Activated T-helper 9 cell treated with anti-CD3 and anti-CD28 coated beads, Interleukin-2, amount 50 U/mL, for 16 hours (primary cell): ENCODE results near the gene MYMK.
"Not testable (repeated sequence)": the region's sequence is repeated elsewhere in the genome, so short reads cannot be mapped to it uniquely, and the experiment has no call there.

Experiments
- DNase-seq: peaks from one replicate; pipeline ENCODE4 v3.0.0-alpha.2; 2020; ENCODE audit warnings: low read depth

MYMK gene, protein sequence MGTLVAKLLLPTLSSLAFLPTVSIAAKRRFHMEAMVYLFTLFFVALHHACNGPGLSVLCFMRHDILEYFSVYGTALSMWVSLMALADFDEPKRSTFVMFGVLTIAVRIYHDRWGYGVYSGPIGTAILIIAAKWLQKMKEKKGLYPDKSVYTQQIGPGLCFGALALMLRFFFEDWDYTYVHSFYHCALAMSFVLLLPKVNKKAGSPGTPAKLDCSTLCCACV

GRCh38 chr9:133524679-133525228 is at the start of gene MYMK:
TSS of gene MYMK (minus strand) at chr9:133524959. CDS start at chr9:133524844, 115 bp downstream.
- no peak for DNase-seq

- DNase-seq = no peak
These were observed 49.2 kb upstream of the MYMK start for GRCh38 chr9:133573791-133574515.

- DNase-seq = no peak
These were observed 48.1 kb upstream of the MYMK start for GRCh38 chr9:133572821-133573361.

DNA sequence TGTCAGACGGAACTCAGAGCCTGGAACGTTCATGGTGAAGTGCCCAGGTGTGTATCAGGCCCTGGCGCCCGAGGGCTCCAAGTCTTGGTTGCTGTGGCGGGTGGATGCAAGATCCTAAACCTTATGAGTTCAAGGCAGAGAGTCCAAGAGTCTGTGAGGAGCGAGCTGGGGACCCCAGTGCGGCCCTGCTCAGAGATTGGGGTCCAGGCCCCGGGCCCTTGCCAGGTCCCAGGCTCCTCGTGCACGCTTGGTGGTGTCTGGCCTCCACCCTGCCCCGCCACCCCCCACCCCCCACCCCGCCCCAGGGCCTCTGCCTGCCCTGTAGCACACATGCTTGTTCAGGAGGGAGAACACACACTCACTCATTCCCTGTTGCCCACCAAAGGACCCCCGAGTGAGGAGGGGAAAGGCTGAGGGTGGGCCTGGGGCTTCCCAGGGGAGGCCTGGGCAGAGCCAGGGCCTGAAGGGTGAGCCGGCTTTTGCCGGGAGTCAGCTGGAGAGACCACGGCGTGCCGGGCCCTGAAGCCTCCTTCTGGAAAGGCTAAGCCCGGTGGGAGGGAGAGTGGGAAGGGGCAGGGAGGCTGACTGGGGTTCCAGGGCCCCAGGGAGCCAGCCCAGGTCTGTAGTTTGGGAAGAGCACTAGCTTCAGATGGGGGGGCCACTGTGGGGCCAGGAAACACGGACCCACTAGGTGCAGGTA is 47.3 kb upstream of the MYMK start:
- no peak for DNase-seq

DNA sequence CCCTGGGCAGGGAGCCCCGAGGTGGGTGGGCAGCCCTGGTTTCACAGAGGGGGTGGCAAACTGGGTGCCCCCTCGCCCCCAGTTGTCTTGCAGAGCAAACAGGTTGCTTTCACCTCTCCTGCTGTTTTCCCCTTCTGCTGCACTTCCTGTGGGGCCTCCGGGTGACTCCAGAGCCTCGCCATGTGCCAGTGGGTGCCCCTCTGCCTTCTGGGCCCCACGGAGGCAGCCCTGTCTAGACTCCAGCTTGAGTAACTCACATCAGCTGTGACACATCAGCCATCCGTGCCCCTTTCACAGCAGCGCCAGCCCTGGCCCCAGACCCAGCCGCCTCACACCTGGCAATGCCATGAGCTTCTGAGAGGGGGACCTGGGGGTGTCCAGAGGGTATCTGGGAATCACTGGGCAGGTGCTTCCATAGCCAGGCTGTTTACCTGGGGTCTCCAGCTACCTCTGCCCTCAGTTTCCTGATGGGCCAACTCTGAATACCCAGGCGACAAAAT is 46.7 kb upstream of the MYMK start:
- DNase-seq = no peak

GRCh38 chr9:133570691-133571080 is 45.9 kb upstream of the MYMK start:
- DNase-seq = no peak

DNA sequence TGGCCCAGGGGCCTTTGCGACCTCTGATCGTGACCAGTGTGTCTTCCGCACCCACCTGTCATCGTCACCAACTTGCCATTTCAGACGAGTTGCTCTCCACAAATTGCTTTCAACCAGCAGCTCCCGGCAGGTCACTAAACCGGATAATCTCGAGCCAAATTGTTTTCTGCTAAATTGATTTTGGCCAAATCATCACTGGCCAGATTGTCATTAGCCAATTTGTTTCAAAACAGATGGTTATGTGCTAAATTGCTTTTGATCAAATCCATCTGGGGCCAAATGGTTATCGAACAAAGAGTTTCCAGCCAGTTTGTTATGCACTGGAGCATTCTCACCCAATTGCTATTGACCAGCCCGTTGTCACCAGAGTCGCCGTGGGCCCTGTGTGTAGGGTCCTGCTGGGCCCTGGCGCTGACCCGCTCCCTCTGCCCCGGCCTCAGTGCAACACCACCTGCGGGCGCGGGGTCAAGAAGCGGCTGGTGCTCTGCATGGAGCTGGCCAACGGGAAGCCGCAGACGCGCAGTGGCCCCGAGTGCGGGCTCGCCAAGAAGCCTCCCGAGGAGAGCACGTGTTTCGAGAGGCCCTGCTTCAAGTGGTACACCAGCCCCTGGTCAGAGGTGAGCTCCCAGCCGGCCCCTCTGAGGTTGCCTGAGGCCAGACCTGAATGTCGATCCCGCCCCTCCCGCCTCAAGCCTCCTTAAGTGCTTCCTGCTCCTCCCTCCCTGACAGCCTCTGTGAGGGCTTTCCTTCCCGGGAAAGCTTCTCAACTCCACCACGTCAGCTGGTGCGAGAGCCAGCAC is 45.3 kb upstream of the MYMK start:
- no peak for DNase-seq

GRCh38 chr9:133569121-133569785 is 44.5 kb upstream of the MYMK start:
- DNase-seq = no peak

- DNase-seq = no peak
These were observed 43.4 kb upstream of the MYMK start for GRCh38 chr9:133568186-133568585.

- DNase-seq = no peak
These were observed 42.1 kb upstream of the MYMK start for GRCh38 chr9:133566817-133567216.

GRCh38 chr9:133566382-133566781 is 41.6 kb upstream of the MYMK start:
- DNase-seq = no peak

- no peak for DNase-seq
These were observed 39.8 kb upstream of the MYMK start for GRCh38 chr9:133564451-133565116.

GRCh38 chr9:133563814-133564213 is 39.1 kb upstream of the MYMK start:
- not testable (repeated sequence) for DNase-seq

DNA sequence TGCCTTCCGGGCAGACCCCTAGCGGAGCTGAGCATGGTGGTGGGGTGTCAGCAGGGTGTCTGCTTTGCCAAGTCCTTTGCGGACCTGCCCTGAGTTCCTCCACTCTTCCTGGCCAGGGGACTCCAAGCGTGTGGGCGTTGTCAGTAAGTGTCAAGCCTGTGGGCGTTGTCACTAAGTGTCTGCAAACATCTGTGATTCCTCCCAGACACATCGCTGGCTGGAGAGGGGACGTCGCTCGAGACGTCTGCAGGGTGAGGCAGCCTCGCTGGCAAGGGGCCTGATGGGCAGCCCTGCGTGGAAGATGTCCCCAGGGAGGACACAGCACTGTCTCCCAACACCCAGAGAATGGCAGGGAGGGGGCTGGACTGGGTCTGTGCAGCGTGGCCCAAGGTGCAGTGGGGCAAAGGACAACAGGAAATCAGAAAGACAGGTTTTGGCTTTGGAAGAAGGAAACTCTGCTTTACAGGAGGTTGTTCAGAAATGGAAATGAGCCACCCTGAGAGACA is 38.6 kb upstream of the MYMK start:
- DNase-seq = no peak

DNA sequence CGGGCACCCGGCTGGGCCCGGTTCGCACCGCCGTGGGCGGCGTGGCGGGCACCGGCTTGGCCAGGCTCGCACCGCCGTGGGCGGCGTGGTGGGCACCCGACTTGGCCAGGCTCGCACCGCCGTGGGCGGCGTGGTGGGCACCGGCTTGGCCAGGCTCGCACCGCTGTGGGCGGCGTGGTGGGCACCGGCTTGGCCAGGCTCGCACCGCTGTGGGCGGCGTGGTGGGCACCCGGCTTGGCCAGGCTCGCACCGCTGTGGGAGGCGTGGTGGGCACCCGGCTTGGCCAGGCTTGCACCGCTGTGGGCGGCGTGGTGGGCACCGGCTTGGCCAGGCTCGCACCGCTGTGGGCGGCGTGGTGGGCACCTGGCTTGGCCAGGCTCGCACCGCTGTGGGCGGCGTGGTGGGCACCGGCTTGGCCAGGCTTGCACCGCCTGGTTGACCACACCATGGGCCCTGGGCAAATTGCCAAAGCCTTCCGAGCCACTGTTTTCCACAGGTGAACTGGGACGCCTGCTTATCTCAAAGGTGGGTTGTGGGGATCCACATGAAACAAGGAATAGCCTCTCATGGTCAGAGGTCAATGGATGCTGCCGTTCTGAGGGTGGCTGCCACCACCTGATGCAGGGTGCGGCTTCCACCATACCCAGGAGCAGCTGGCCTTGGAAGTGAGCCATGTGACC is 38.0 kb upstream of the MYMK start:
- DNase-seq = no peak

- DNase-seq = no peak
These were observed 37.3 kb upstream of the MYMK start for GRCh38 chr9:133561976-133562554.

GRCh38 chr9:133560944-133561343 is 36.2 kb upstream of the MYMK start:
- no peak for DNase-seq

GRCh38 chr9:133560311-133560710 is 35.6 kb upstream of the MYMK start:
- no peak for DNase-seq
